H1 (cell line): Measurements from ENCODE around the gene SPC25. TPM values are rescaled to one million over a fixed set of nuclear protein-coding genes. Genes with fewer than 3 reads are reported as not detected.

Experiments
- CTCF ChIA-PET: fragments of 300-600 bp; sonication (Branson Sonifier 250); formaldehyde crosslinking; loops from one replicate; lab custom pipeline; 2021; ENCODE audit not compliant: partially characterized antibody; lab: Charles Lee
- POLR2A ChIA-PET: fragments of 300-600 bp; sonication (Branson Sonifier 250); formaldehyde crosslinking; loops from one replicate; lab custom pipeline; 2021; ENCODE audit warnings: inconsistent platforms; ENCODE audit not compliant: partially characterized antibody; lab: Charles Lee
- DNase-seq, 2 experiments: peaks; one replicate each; pipeline versions ENCODE4 v3.0.0 to v3.0.0-alpha.2; 2010 to 2022; ENCODE audit warnings: low spot score in 2 of 2, low read depth in 1 of 2, mixed read lengths in 1 of 2
- FAIRE-seq: peaks from 2 replicates; lab custom pipeline; 2011; peaks lifted over from hg19 to GRCh38; lab: Jason Lieb, UNC
- H2AFZ ChIP-seq: 2 replicates; pipeline ENCODE4 v1.8.1; 2012; ENCODE audit warnings: low read length, inconsistent platforms
- H2AK5ac ChIP-seq: 2 replicates; pipeline ENCODE4 v1.6.1; 2013; ENCODE audit warnings: low read depth, low read length
- H2BK120ac ChIP-seq: replicated peaks from 2 replicates; pipeline ENCODE3; 2013; ENCODE audit warnings: low read depth, low read length, inconsistent platforms
- H2BK12ac ChIP-seq: 2 replicates; pipeline ENCODE4 v1.6.1; 2013; ENCODE audit warnings: low read depth, low read length
- H2BK15ac ChIP-seq: 2 replicates; pipeline ENCODE4 v1.6.1; 2013; ENCODE audit warnings: low read length
- H2BK20ac ChIP-seq: 2 replicates; pipeline ENCODE4 v1.6.1; 2013; ENCODE audit warnings: low read length
- H2BK5ac ChIP-seq: 2 replicates; pipeline ENCODE4 v1.6.1; 2013; ENCODE audit warnings: low read depth, low read length
- H3K14ac ChIP-seq: 2 replicates; pipeline ENCODE4 v1.6.1; 2013; ENCODE audit warnings: inconsistent platforms; ENCODE audit not compliant: insufficient read length
- H3K18ac ChIP-seq: 2 replicates; pipeline ENCODE4 v1.6.1; 2013; ENCODE audit warnings: low read length; ENCODE audit errors: extremely low read depth
- H3K23ac ChIP-seq: 2 replicates; pipeline ENCODE4 v1.6.1; 2013; ENCODE audit warnings: inconsistent platforms; ENCODE audit not compliant: insufficient read length
- H3K23me2 ChIP-seq: 2 replicates; pipeline ENCODE4 v1.6.1; 2013; ENCODE audit warnings: low read depth, low read length
- H3K27ac ChIP-seq: 2 replicates; pipeline ENCODE4 v1.6.1; 2011; ENCODE audit warnings: low read depth, low read length, inconsistent platforms
- H3K27me3 ChIP-seq, 4 experiments: replicated peaks in 1 of 4; 1 replicate in 1 of 4; 2 replicates in 3 of 4; pipeline versions ENCODE4 v1.6.1 to v1.8.1; 2011 to 2013; ENCODE audit warnings: low read length in 3 of 4, mild to moderate bottlenecking in 3 of 4, inconsistent platforms in 2 of 4, mixed read lengths in 2 of 4, moderate library complexity in 1 of 4; ENCODE audit not compliant: control insufficient read depth in 3 of 4, insufficient read depth in 3 of 4; ENCODE audit errors: extremely low read depth in 1 of 4
- H3K36me3 ChIP-seq, 4 experiments: 2 replicates each; pipeline versions ENCODE4 v1.6.1 to v1.8.1; 2011 to 2013; ENCODE audit warnings: mild to moderate bottlenecking in 4 of 4, low read length in 3 of 4, moderate library complexity in 2 of 4, control low read depth in 1 of 4, inconsistent platforms in 1 of 4; ENCODE audit not compliant: insufficient read depth in 4 of 4, control insufficient read depth in 2 of 4
- H3K4ac ChIP-seq: replicated peaks from 2 replicates; pipeline ENCODE3; 2013; ENCODE audit warnings: low read length, low read depth, mixed read lengths, inconsistent platforms; ENCODE audit not compliant: insufficient read length
- H3K4me1 ChIP-seq, 4 experiments: replicated peaks in 1 of 4; 1 replicate in 1 of 4; 2 replicates in 3 of 4; pipeline versions ENCODE4 v1.6.1 to v1.8.1; 2011 to 2013; ENCODE audit warnings: low read length in 3 of 4, inconsistent platforms in 2 of 4, mixed read lengths in 1 of 4; ENCODE audit not compliant: insufficient read depth in 4 of 4, control insufficient read depth in 3 of 4
- H3K4me2 ChIP-seq, 2 experiments: 2 replicates each; pipeline versions ENCODE4 v1.6.1 to v1.8.1; 2011 to 2013; ENCODE audit warnings: low read depth in 2 of 2, low read length in 2 of 2, control low read depth in 1 of 2, inconsistent platforms in 1 of 2, mild to moderate bottlenecking in 1 of 2; ENCODE audit not compliant: insufficient read depth in 1 of 2
- H3K4me3 ChIP-seq, 4 experiments: fragments of 200-600, 300-600 bp in 1 of 4; sonication (generic), shearing (Covaris generic), sonication (Bioruptor Twin) in 1 of 4; 2 replicates each; pipeline versions ENCODE4 v1.5.1 to v1.8.1; 2011 to 2016; ENCODE audit warnings: low read length in 4 of 4, low read depth in 3 of 4, control low read depth in 2 of 4, inconsistent platforms in 2 of 4, mild to moderate bottlenecking in 2 of 4, mixed read lengths in 1 of 4, moderate library complexity in 1 of 4; ENCODE audit not compliant: insufficient read depth in 2 of 4; ENCODE audit errors: extremely low read depth in 1 of 4
- H3K56ac ChIP-seq: replicated peaks from 2 replicates; pipeline ENCODE3; 2013; ENCODE audit warnings: low read depth, mild to moderate bottlenecking, mixed read lengths, low read length, inconsistent platforms; ENCODE audit not compliant: insufficient read length
- H3K79me1 ChIP-seq: 2 replicates; pipeline ENCODE4 v1.6.1; 2013; ENCODE audit warnings: low read depth, low read length, control low read depth
- H3K79me2 ChIP-seq, 2 experiments: 2 replicates each; pipeline versions ENCODE4 v1.6.1 to v1.8.1; 2012 to 2013; ENCODE audit warnings: low read length in 2 of 2, mild to moderate bottlenecking in 2 of 2, inconsistent platforms in 1 of 2; ENCODE audit not compliant: insufficient read depth in 2 of 2, control insufficient read depth in 1 of 2
- H3K9ac ChIP-seq, 4 experiments: replicated peaks in 1 of 4; 1 replicate in 1 of 4; 2 replicates in 3 of 4; pipeline versions ENCODE4 v1.6.1 to v1.8.1; 2011 to 2013; ENCODE audit warnings: low read depth in 3 of 4, low read length in 3 of 4, control low read depth in 2 of 4, mild to moderate bottlenecking in 2 of 4, moderate library complexity in 2 of 4, inconsistent platforms in 1 of 4; ENCODE audit errors: extremely low read depth in 1 of 4
- H3K9me3 ChIP-seq, 2 experiments: 2 replicates each; pipeline versions ENCODE4 v1.6.1 to v1.8.1; 2012 to 2013; ENCODE audit warnings: mild to moderate bottlenecking in 2 of 2, moderate library complexity in 2 of 2, control low read depth in 1 of 2, inconsistent platforms in 1 of 2, low read depth in 1 of 2, low read length in 1 of 2, mixed read lengths in 1 of 2; ENCODE audit not compliant: insufficient read depth in 2 of 2
- H4K20me1 ChIP-seq, 2 experiments: replicated peaks in 1 of 2; 2 replicates each; pipeline versions ENCODE3 to v1.8.1; 2011 to 2013; ENCODE audit warnings: inconsistent platforms in 2 of 2, low read length in 2 of 2, mild to moderate bottlenecking in 1 of 2; ENCODE audit not compliant: insufficient read depth in 2 of 2, control insufficient read depth in 1 of 2
- H4K5ac ChIP-seq: 2 replicates; pipeline ENCODE4 v1.6.1; 2013; ENCODE audit warnings: low read length, low read depth, mixed read lengths, inconsistent platforms; ENCODE audit not compliant: insufficient read length
- H4K8ac ChIP-seq: 2 replicates; pipeline ENCODE4 v1.8.0; 2013; ENCODE audit warnings: mild to moderate bottlenecking, moderate library complexity, low read length, inconsistent platforms; ENCODE audit not compliant: insufficient read depth; ENCODE audit errors: extremely low read depth
- H4K91ac ChIP-seq: replicated peaks from 2 replicates; pipeline ENCODE3; 2013; ENCODE audit warnings: low read length, mixed read lengths, inconsistent platforms; ENCODE audit not compliant: insufficient read length
- YY1 ChIP-seq: IDR thresholded peaks from 2 replicates; pipeline ENCODE4 v1.6.1; 2011; ENCODE audit warnings: low read depth, mild to moderate bottlenecking, low read length
- WGBS, 2 experiments: shearing (Covaris generic) in 1 of 2; methylation state at CpG; one replicate each; pipeline versions ENCODE4 v1.1.6 to v1.1.7; 2013 to 2015; ENCODE audit warnings: low lambda C conversion rate in 2 of 2, mixed read lengths in 2 of 2, inconsistent platforms in 1 of 2, low coverage in 1 of 2, missing lambda C conversion rate in 1 of 2; ENCODE audit not compliant: insufficient replicate concordance in 2 of 2, insufficient coverage in 1 of 2, insufficient read length in 1 of 2; ENCODE audit errors: extremely low coverage in 1 of 2, missing lambda C conversion rate in 1 of 2; 5-methylcytosine and 5-hydroxymethylcytosine counted together
- polyA plus RNA-seq, 7 experiments: library from polyadenylated mRNA; depleted of rRNA in 3 of 7; stranded (reverse) in 5 of 7; unstranded in 2 of 7; fragments of >200 nt in 5 of 7; fragments of 200-250 nt in 2 of 7; gene quantifications; 1 replicate in 5 of 7; 2 replicates in 1 of 7; 4 replicates in 1 of 7; pipeline versions ENCODE4 v1.2.1 to v1.2.3, GENCODE V29; 2011 to 2013; ENCODE audit warnings: missing spikeins in 2 of 7, mixed read lengths in 2 of 7
- total RNA-seq: library from RNA; stranded (reverse); fragmentation: NEBNext Ultra II Directional; extraction: Animal tissue kit (Norgen Biotek cat#: 25700); gene quantifications from 2 replicates; pipeline ENCODE4 v1.2.1, GENCODE V29; 2021

Gene SPC25
- total and polyA plus RNA-seq, 2 of the 8 experiments (the other 6 are each of a cell fraction or from before 2014, with no cell fraction given), result 21.0 to 34.7 TPM

- Histone ChIP-seq H3K4me1 (peaks cover 2 to 15% (median 10%) of the 10 kb centered on the region in 4 experiments; a peak in 6 of 7 replicates), H3K4me2 (no peak overlapping the region), H2BK15ac (no peak overlapping the region), H3K79me1 (no peaks in the 10 kb centered on the region), H4K8ac (no peak overlapping the region), H3K56ac (no peak overlapping the region), H3K18ac (no peak overlapping the region), H3K27ac (no peak overlapping the region), H3K27me3 (peaks cover 0 to 2% (median 0%) of the 10 kb centered on the region in 4 experiments; a peak in 1 of 7 replicates), H4K91ac (no peak overlapping the region), H2BK12ac (no peak overlapping the region), H2BK120ac (no peak overlapping the region), H4K5ac (no peak overlapping the region), H3K9me3 (peaks cover 5 to 6% of the 10 kb centered on the region in 2 experiments; a peak in 3 of 4 replicates), H2BK20ac (no peak overlapping the region), H2AFZ (no peak overlapping the region), H3K23ac (no peak overlapping the region), H3K4ac (no peak overlapping the region), H3K79me2 (no peaks in the 10 kb centered on the region), H2BK5ac (no peak overlapping the region), H3K4me3 (no peak overlapping the region), H4K20me1 (no peaks in the 10 kb centered on the region), H3K36me3 (no peaks in the 10 kb centered on the region), H3K23me2 (no peaks in the 10 kb centered on the region), H3K14ac (no peak overlapping the region), H2AK5ac (no peak overlapping the region), H3K9ac (no peak overlapping the region)
- no peak for TF ChIP-seq YY1
- no peak for FAIRE-seq
- ChIA-PET CTCF (no interaction called here), POLR2A (no interaction called here)
- no peak for DNase-seq
- WGBS, 2 experiments, result 87% methylated on average over 3 of the region's 3 CpGs; no CpG with 5 or more reads in 1 of the 2 experiments
Observed at GRCh38 chr2:168915441-168916330, 25.5 kb upstream of the SPC25 start.
